Activated T-helper 9 cell treated with anti-CD3 and anti-CD28 coated beads, Interleukin-2, amount 50 U/mL, for 16 hours (primary cell): ENCODE results near the gene IL21R.

Experiments
- DNase-seq: peaks from one replicate; pipeline ENCODE4 v3.0.0-alpha.2; 2020; ENCODE audit warnings: low read depth

The IL21R gene

DNA sequence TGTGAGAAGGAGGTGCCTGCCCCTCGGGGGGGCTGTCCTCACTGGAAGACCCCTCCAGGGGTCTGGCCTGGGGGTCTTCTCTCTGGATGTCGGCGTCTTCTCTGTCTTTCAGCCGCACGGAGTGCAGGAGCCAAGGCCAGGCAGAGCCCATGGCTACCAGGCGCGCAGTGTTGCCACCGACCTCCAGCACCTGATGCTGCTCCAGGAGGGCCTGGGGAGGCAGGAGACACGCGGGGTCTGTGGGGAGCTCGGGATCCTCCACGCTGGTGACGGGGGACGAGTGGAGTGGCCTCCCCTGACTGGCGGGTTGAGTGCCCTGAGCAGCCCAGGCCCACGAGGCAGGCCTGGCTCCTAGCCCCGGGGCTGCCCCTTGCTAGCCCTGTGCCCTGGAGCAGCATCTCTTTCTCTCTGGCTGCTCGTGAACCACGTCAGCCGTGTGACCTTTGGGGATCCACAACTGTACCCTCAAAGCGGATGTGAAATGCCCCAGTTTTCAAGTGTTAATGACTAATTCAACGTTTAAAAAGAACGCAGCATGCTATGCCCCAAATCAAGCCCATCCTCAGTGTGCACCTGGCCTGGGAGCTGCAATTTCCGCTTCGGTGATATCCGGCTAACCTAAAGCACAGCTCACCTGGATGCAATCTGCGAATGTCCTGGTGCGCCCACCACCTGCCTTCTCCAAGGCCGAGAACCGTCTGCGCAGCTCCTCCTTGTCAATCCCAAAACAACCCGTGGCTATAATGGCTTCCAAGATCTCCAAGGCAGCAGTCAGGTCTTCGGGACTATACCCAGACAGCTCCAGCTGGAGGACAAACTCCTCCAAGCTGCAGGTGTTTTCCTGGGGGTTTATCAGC is 62.9 kb downstream of the IL21R start:
- DNase-seq = no peak

DNA sequence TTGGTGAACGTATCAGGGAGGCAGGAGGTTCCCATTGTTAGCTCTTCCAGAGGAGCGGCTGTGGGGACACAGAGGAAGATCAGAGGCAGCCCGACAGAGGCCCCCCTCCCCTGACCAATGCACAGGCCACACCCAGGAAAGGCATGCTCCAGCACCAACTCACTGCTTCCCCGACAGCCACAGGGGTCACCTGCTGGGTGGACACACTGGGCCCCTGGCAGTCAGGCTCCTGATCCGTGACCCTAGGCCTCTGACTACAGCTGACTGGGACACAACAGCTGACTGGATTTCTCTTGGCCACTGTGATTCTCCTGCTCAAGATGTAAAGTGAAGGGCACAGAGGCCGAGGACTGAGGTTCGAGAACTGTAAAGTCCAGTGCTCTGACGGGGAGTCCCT is 63.5 kb downstream of the IL21R start:
- DNase-seq = no peak

DNA sequence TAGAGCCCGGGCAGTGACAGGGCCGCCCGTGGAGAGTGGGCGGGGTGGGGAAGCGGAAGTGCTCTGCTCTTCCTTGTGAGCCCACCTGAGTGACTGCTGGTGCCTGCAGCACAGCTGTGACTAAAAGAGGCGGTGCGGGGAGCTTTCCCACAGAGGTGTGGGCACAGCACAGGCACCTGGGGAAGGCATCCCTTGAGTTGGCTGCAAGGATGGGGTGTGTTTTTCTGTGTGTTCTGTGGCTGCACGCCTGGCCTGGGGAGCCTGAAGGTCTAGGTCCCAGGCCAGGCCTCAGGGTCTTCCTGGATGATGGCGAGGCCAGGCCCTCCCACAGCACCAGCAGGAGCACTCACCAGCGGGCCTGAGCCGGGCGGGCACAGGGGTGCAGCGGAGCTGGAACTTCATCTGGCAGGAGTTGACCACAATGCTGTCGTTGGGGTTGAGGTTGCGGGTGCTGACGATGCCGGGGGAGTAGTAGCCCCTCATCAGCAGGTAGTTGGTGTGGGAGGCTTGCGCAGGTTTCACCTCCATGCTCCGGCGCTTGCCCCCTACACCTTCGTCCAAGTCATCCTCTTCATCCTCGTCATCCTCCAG is 67.1 kb downstream of the IL21R start:
- no peak for DNase-seq

GRCh38 chr16:27470567-27471431 is 68.8 kb downstream of the IL21R start:
- DNase-seq = no peak

DNA sequence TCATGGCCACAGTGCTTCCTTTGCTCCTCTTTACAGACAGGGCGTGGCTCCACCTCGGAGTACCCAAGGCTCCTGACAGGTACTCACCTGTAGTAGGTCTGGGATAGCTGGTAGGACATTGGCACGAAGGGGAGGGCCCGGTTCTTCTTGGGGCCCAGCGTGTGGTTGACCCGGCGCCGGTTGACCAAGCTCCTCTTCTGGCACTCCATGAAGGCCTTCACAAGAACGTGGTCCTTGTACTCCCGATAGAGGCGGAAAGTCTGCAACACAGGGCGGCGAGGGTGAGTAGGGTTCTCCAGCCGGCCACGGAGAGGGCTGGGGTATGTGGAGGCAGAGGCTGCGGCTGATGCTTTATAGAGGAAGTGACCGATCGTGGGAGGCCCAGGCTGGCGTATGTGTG is 69.7 kb downstream of the IL21R start:
- DNase-seq = no peak

DNA sequence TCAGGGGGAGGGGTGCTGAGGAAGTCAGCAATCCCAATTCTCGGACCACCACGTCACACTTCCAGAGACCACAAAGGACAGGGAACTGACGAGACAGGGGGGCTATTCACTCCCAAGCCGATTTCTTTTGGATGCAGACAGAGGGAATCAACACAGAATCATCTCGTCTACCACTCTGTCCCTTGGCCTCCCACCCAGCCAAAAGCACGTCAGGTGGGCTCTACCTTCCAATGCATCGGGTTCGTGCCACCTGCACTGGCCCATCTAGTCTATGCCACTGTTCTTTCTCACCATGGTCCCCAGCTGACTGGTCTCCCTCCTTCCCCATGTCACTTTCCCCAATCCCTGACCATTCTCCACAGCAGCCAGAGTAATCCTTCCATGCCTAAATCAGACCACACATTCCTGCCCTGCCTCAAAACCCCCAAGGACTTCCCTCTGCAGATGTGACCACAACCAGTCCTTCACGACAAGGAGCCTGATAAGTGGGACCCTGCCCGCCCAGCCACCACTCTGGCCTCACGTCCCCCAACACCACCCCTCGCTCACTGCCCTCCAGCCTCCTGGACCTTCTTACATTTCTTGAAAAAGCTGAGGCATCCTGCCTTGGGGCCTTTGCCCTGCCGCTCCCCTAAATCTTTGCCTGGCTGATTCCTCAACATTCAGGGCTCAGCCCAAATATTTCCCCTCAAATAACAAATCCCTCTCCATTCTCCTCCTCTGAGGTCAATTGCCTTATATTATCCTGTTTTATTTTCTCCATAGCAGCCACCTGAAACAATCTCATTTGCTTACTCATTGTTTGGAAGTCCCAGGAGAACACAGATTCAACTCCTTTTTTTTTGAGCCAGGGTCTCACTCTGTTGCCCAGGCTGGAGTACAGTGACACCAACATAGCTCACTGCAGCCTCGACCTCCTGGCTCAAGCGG is 70.4 kb downstream of the IL21R start:
- DNase-seq = no peak

DNA sequence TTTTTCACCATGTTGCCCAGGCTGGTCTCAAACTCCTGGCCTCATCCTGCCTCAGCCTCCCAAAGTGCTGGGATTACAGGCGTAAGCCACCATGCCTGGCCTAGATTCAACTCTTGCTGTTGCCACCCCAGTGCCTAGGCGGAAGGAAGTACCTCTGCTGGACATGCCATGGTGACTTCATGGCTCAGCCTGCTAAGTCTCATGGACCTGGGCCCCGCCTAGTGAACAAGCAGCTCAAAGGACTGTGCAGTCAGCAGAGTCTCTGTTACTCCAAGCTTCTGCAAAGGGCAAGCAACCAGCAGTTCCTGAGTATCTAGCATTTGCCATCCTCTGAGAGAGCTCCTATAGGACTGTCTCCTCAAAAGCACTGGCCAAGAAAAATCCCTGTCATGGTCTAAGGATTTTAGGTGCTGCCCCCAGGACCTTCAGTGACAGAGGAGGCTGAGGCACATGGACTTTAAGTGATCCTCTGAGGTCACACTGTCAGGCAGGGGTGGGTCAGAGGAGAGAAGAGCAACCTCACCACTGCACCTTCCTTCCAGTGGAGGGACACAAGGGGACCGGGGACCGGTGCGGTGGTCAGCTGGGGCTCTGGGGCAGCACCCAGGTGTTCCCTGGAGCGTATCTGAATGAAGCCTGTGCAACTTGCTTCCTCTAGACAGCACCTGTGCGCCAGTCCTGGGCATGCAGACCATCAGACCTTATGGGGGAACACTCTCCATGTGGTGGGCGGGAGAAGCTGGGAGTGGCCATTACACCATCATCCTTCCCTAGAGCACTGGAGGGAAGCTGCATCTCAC is 71.3 kb downstream of the IL21R start:
- no peak for DNase-seq

GRCh38 chr16:27474041-27474440 is 72.1 kb downstream of the IL21R start:
- no peak for DNase-seq

- no peak for DNase-seq
Measured at GRCh38 chr16:27474921-27475320, 72.9 kb downstream of the IL21R start.

DNA sequence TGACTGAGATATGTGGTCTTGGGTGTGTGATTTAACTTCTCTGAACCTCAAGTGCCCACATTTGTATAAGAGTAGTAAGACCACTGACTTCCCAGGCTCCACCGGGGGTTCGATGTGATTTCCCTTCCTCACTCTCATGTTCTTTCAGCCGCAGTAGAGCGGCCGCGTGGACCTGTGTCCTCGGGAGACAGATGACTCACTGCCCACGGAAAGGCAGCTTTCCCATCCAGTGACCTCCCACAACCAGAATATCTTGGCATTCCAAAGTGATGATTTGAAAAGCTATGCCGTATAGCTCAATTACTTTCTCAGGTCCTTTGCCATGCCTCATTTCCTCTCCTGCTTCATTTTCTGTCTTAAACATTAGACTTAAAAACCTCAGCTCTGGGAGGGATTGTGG is 73.6 kb downstream of the IL21R start:
- no peak for DNase-seq

- DNase-seq = no peak
Measured at GRCh38 chr16:27476240-27476639, 74.3 kb downstream of the IL21R start.

DNA sequence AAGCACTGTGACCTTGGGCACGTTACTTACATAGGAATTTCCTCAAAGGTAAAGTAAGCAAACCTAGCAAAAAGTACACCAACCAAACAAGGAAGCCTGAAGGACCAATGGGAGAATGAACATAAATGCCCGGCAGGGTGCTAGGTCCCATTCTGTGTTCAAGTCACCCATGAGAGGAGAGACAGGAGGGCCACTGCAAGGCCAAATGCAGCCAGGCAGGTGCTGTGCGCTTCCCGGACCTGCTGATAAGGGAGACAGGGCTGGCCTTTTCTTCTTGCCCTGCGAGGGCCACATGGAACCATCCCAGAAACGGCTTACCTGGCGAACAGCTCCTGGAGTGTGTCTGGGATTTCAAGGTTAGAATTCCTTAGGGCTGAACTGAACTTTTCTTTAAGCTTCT is 78.8 kb downstream of the IL21R start:
- DNase-seq = no peak

- DNase-seq = no peak
Measured at GRCh38 chr16:27481282-27481934, 79.4 kb downstream of the IL21R start.

DNA sequence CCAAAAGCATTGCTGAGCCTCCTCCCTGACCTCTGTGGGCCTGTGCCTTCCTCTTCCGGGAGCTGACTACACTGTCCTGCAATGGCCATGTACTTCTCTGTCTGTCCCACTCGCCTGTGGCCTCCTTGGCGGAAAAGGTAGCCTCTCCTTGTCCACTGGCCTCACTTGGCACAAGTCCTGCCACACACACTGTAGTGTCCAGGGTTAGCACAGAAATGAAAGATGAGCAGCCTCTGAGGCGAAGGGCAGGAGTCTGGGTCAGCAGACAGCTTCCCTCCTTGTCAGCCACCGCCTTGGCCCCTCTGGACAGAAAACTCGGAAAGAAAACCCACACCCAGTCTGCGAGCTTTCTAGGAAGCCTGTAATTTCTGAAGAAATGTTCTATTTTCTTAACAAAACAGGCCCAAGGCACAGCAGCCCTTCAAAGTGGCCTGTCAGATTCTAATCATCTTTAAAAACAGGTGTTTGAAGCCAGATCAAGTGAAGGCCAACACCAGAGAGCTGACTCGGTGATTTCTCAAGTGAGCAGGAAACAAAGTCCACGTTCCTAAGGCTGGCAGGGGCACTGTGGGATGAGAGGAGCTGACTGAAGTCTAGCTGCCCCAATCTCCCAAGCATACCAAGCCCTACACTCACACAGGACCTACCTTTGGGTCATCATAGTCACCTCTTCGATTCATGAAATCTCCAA is 80.6 kb downstream of the IL21R start:
- DNase-seq = no peak

GRCh38 chr16:27483088-27483437 is 81.1 kb downstream of the IL21R start:
- no peak for DNase-seq

GRCh38 chr16:27483624-27484023 is 81.7 kb downstream of the IL21R start:
- DNase-seq = no peak

DNA sequence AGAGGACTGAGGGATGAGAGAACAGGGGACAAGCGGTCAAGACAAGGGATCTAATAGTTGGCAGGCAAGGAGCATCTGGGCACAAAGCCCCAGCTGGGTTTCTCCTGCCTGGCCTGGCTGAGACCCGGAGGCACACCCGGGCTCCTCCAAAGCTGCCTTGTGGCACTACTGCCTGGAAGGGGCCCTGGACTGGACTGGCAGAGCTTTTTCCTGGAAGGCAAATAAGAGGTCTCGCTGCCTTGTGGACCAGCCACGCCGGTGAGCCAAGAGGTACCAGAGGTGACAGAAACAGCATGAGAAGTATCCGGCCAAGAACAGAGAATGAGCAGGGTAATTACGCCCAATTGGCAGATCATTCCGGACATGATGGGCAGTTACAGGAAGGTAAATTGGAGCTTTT is 83.2 kb downstream of the IL21R start:
- no peak for DNase-seq

DNA sequence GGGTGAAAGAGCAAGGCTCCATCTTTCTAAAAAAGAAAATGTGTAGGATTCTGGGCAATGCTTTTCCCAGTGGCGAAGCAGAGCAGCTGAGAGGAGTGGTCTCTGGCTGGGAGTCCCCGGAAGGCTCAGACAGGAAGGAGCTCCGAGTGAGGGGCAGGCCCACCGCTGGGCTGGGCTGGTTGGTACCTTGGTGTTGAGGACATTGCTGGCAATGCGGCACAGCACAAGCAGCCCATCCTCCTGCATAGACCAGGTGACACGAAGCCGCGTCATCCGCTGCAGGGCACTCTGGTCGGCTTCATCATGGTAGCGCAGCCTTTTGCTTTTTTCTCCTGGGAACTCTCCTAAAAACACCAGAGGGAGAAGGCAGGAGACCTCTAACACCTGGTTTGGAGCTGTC is 83.8 kb downstream of the IL21R start:
- no peak for DNase-seq

DNA sequence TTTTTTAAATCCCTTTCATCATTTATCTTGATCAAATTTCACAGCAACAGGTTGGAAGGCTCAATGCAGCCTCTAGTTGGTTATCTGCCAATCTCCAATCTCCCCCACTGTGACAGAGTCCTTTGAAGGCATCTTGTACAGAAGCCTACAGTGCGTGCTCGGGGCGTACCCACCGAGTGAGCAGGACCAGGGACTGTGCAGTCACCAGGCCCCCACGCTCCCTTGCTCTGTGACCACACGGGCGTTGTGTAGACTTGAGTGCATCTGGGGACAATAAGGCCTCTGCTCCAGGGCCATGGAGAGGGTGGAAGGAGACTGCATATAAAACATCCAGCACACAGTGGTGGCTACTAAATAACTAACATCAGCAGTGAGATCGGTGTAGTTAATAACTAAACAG is 84.4 kb downstream of the IL21R start:
- no peak for DNase-seq

DNA sequence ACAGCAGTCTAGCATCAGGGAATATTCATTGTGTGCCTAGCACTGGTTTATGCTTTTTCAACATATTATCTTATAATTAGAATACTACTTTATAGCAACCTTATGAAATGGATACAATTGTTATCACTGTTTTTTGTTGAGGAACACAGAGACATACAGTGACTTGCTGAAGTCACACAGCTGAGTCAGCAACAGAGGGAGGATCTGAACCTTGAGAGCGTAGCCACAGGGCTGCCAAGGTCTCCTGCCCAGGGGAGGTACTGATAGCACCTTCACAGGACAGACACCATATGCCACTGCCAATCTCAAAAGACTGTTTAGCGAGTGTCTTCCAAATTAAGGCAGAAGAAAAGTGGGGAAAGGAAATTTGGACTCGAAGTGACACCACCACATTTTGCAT is 84.8 kb downstream of the IL21R start:
- DNase-seq = no peak
